HG02759 (cell line): ENCODE results near the gene ACKR2.

Experiments
- ATAC-seq: cut with Tn5 transposase; IDR thresholded peaks from one replicate; pipeline ENCODE4 v1.9.1; 2021; ENCODE audit warnings: mild to moderate bottlenecking, moderate library complexity; ENCODE audit not compliant: unreplicated experiment

The ACKR2 gene

GRCh38 chr3:42884324-42884723 is 75.1 kb downstream of the ACKR2 start:
- ATAC-seq = no peak

GRCh38 chr3:42886294-42886822 is 77.1 kb downstream of the ACKR2 start:
- no peak for ATAC-seq

GRCh38 chr3:42887084-42887483 is 77.8 kb downstream of the ACKR2 start:
- no peak for ATAC-seq

GRCh38 chr3:42891042-42891441 is 81.8 kb downstream of the ACKR2 start:
- ATAC-seq = no peak

GRCh38 chr3:42892169-42892568 is 82.9 kb downstream of the ACKR2 start:
- no peak for ATAC-seq

- ATAC-seq = no peak
These were observed 83.6 kb downstream of the ACKR2 start for GRCh38 chr3:42892807-42893206.

GRCh38 chr3:42894698-42895579 is 85.7 kb downstream of the ACKR2 start:
- ATAC-seq = no peak

GRCh38 chr3:42895580-42895868 is 86.3 kb downstream of the ACKR2 start:
- ATAC-seq = no peak

GRCh38 chr3:42898896-42899675 is 89.8 kb downstream of the ACKR2 start:
- ATAC-seq = no peak

GRCh38 chr3:42900226-42901072 is 91.2 kb downstream of the ACKR2 start:
- ATAC-seq = no peak

GRCh38 chr3:42901073-42901415 is 91.8 kb downstream of the ACKR2 start:
- no peak for ATAC-seq

- ATAC-seq = no peak
These were observed 93.0 kb downstream of the ACKR2 start for GRCh38 chr3:42902257-42902656.

- ATAC-seq = no peak
These were observed 94.8 kb downstream of the ACKR2 start for GRCh38 chr3:42904076-42904475.

GRCh38 chr3:42905740-42906069 is 96.5 kb downstream of the ACKR2 start:
- ATAC-seq = no peak

- no peak for ATAC-seq
These were observed 97.0 kb downstream of the ACKR2 start, which contains the start of gene ZNF662 for GRCh38 chr3:42906070-42906847. Gene ZNF662, plus strand, starts transcription at chr3:42906142. Its CDS starts 1,973 bp downstream, at chr3:42908115.

- ATAC-seq = no peak
These were observed 97.6 kb downstream of the ACKR2 start for GRCh38 chr3:42906848-42907183.

GRCh38 chr3:42908675-42909074 is 99.4 kb downstream of the ACKR2 start:
- ATAC-seq = no peak

GRCh38 chr3:42911551-42911950 is 102.3 kb downstream of the ACKR2 start:
- ATAC-seq = no peak

GRCh38 chr3:42914771-42915515 is 105.7 kb downstream of the ACKR2 start:
- ATAC-seq = no peak
